GM12892 (cell line): Measurements from ENCODE around the gene IL4R.

Experiments
- DNase-seq: peaks from one replicate; pipeline ENCODE4 v3.0.0; 2011; ENCODE audit not compliant: insufficient read length
- FAIRE-seq: peaks from 2 replicates; lab custom pipeline; 2011; peaks lifted over from hg19 to GRCh38; lab: Jason Lieb, UNC
- POLR2A ChIP-seq: IDR thresholded peaks from 2 replicates; pipeline ENCODE4 v1.6.1; 2011; ENCODE audit warnings: low read depth, low read length, control low read depth
- POLR2AphosphoS5 ChIP-seq: IDR thresholded peaks from 2 replicates; pipeline ENCODE4 v1.6.1; 2011; ENCODE audit warnings: low read depth, low read length, control low read depth
- TAF1 ChIP-seq: IDR thresholded peaks from 2 replicates; pipeline ENCODE4 v1.6.1; 2011; ENCODE audit warnings: low read depth, mild to moderate bottlenecking, control low read depth, low read length, borderline replicate concordance

IL4R gene

DNA sequence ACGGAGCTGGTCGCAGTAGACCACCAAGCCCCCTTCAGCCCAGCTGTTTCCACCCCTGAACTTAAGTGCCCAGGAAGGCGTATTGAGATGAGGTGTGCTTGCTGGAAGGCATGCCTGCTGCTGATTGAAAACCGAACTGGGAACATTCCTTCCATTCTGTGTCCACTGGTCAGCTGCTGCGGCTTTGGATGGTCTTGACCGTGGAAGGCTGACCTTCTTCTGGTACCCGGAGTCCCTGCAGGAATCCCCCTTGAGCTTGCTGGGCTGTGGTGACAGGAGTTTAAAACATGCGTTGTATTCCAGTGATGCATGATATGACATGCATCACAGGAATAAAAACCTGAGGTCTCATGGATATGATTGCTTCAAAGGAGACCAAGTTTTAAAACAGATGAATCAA is 31.4 kb downstream of the IL4R start:
- TF ChIP-seq POLR2A (no peak), TAF1 (no peak), POLR2AphosphoS5 (no peak)
- no peak for DNase-seq
- no peak for FAIRE-seq

- TF ChIP-seq POLR2A: no peak
- no peak for TF ChIP-seq TAF1
- TF ChIP-seq POLR2AphosphoS5: no peak
- FAIRE-seq: no peak
- no peak for DNase-seq
Observed at GRCh38 chr16:27346819-27347218, 33.0 kb downstream of the IL4R start.

DNA sequence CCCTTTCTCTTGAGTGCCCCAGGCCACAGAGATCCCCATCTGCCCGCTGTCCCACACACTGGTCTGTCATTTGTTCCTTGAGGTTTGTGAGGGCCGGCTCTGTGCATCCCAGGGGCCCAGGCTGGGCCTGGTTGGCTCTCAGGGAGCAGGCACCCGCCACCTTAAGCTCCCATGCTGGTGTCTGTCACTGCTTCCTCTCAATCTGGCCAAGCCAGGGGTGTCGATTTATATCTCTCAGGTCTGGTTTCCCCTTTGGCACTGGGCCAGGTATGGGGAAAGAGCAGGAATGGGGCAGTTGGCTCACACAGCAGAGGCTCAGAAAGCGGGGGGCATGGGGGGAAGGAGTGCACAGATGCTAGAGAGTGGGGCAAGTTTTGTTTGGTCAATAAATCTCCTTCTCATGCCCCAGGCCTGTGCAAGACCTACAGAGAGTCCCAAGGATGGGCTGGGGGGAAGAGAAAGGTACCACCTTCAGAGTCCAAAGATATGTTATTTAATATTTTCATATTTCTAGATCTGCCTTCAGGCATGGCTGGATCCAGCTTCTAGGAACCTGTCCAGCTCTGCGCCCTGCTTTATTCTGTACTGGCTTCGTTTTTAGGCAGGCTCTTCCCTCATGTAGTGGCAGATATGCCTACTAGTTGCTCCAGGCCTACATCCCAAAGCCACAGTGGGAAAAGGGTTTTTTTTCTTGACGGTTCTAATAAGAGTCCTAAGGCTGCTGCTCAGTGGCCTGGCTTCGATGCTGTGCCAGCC is 34.3 kb downstream of the IL4R start:
- TF ChIP-seq TAF1 (no peak), POLR2A (no peak), POLR2AphosphoS5 (no peak)
- DNase-seq (no peak), FAIRE-seq (no peak)

DNA sequence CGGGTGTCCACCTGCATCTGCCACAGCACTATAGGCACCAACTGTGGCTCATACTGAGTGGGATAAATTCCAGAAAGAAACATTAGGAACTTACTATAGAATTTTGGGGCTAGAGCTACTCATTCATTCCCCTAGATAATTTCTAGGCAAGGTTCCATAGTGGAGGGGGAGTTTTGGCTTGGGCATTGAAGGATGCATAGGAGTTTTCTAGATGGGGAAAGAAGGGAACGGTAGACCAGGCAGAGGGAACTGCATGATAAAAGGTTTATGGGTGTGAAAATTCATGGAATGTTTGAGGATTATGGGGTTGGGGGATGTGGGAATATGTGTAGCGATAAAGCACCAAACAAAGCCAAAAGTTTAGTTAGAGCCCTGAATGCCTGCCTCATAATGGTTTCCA is 35.5 kb downstream of the IL4R start:
- TF ChIP-seq TAF1 (no peak), POLR2A (no peak), POLR2AphosphoS5 (no peak)
- DNase-seq (no peak), FAIRE-seq (no peak)

DNA sequence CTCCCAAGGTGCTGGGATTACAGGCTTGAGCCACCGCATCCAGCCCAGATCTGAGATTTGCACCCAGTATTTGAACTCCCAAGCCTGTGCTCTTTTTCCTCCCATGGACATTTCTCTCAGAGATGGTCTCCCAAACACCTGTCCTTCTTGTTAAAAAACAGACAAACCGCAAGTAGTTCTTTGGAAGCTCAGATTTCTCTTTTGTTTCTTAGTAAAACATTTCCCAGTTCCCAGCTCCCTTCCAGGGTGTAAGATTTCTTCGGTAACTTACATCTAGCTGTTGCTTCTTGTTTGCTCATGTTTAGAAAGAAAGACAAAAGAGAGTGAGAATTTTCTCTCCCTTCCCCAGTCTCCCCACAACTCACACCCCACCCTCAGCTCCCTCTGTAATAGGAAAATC is 36.2 kb downstream of the IL4R start:
- TF ChIP-seq TAF1: no peak
- no peak for TF ChIP-seq POLR2AphosphoS5
- TF ChIP-seq POLR2A: no peak
- DNase-seq (no peak), FAIRE-seq (no peak)

DNA sequence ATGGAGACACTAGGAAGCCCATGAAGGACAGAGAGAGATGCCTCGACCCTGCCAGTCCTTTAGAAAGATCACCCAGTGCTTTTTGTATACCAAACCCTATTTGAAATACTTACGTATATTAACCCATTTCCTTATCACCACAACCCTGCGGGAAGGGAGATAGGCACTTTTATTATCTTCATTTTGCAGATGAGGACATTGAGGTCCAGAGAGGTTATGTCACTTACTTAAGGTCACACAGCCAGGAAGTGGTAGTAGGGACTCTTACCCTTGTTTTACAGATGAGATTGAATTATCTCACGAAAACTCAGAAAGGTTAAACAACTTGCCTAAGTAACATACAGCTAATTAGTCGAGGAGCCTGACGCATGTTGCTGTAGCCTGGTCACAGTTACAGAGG is 38.2 kb downstream of the IL4R start:
- DNase-seq: no peak
- FAIRE-seq: peak; percentile 53
- no peak for TF ChIP-seq POLR2AphosphoS5
- TF ChIP-seq TAF1: no peak
- no peak for TF ChIP-seq POLR2A

GRCh38 chr16:27353853-27354252 is 40.1 kb downstream of the IL4R start:
- DNase-seq (no peak), FAIRE-seq (no peak)
- TF ChIP-seq POLR2AphosphoS5: no peak
- no peak for TF ChIP-seq TAF1
- no peak for TF ChIP-seq POLR2A

DNA sequence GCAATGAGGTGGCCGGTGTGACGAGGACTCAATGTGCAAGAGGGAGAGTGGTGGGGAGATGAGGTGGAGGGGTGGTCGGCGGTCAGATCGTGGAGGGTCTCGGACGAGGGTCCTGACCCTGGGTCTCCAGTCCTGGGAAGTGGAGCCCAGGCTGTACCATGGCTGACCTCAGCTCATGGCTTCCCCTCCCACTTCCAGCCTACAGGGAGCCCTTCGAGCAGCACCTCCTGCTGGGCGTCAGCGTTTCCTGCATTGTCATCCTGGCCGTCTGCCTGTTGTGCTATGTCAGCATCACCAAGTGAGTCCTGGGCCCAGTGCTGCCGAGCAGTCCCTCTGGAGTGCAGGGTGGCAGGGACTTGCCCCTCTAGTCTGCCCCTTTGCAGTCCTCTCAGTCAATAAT is 41.8 kb downstream of the IL4R start:
- no peak for DNase-seq
- FAIRE-seq: no peak
- no peak for TF ChIP-seq POLR2A

DNA sequence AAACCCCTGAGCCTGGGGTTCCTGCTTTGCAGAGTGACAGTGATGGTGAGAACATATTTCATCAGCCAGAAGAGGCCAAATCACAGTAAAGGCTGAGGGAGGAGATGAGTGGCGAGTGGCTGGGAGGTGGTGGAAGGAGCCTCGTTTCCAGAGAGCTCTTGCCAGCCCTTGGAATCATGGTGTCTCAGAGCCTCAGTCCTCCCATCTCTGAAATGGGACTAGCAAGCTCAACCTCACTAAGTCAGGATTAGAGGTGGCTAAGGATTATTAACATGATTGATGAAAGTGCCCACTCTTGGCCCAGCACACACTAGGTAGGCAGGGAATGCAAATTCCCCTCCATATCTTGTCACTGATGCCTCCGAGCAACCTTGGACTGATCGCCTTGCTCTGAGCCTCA is 43.0 kb downstream of the IL4R start:
- TF ChIP-seq TAF1: no peak
- no peak for FAIRE-seq
- no peak for DNase-seq

DNA sequence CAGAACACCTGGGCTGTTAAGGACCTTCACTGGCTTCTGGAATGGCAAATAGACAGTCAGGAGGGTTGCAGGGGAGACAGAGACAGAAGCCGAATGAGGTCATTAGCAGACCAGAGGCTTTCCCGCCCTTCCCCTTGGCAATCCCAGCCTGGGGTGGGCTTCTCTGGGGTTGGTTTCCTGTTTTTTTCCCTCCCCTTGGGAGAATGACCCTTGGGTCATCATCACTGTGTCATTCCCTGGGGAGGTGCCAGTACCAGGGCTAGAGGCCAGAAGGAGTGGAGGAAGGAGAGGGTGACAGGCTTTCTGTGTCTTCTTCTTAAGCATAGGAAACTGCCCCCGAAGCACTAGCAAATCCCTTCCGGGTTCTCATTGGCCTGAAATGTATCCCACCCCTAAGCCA is 45.3 kb downstream of the IL4R start:
- FAIRE-seq: no peak
- no peak for TF ChIP-seq POLR2A
- no peak for TF ChIP-seq POLR2AphosphoS5
- TF ChIP-seq TAF1: no peak
- no peak for DNase-seq

GRCh38 chr16:27359615-27360014 is 45.8 kb downstream of the IL4R start:
- FAIRE-seq (no peak), DNase-seq (no peak)
- TF ChIP-seq TAF1: no peak
- no peak for TF ChIP-seq POLR2AphosphoS5
- no peak for TF ChIP-seq POLR2A

DNA sequence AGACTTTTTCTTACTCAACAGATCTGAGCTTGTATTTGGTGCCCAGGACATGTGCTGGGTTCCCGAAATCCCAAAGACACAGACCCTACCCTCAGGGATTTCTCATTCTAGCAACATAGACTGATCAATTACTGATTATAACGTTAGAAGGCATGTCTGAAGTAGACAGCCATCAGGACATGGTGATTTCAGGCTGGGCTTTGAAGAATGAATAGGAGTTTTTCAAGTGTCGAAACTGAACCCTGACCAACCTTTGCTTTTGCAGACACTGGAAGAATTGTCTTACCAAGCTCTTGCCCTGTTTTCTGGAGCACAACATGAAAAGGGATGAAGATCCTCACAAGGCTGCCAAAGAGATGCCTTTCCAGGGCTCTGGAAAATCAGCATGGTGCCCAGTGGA is 48.2 kb downstream of the IL4R start:
- no peak for DNase-seq
- FAIRE-seq: no peak
- no peak for TF ChIP-seq TAF1
- TF ChIP-seq POLR2A: no peak
- no peak for TF ChIP-seq POLR2AphosphoS5
